CD4-positive, alpha-beta T cell (primary cell): ENCODE measurements around the gene FAM47C. TPM values are rescaled to one million over a fixed set of nuclear protein-coding genes. Genes with fewer than 3 reads are reported as not detected.
"Not testable (repeated sequence)": the region's sequence is repeated elsewhere in the genome, so short reads cannot be mapped to it uniquely, and the experiment has no call there.

Experiments used
- ATAC-seq: fragments of 200-7000 bp; cut with Tn5 transposase; one replicate; pipeline ENCODE4 v1.10.0; 2022; ENCODE audit warnings: mild to moderate bottlenecking; ENCODE audit not compliant: poor library complexity
- CTCF ChIA-PET: fragments of 350-600 bp; sonication (Branson Sonifier 250); formaldehyde crosslinking; loops from one replicate; lab custom pipeline; 2021; ENCODE audit warnings: antibody characterized with exemption, inconsistent platforms; lab: Charles Lee
- POLR2A ChIA-PET: fragments of 350-600 bp; sonication (Branson Sonifier 250); formaldehyde crosslinking; loops from one replicate; lab custom pipeline; 2021; ENCODE audit warnings: antibody characterized with exemption, inconsistent platforms; lab: Charles Lee
- DNase-seq, 14 experiments: peaks; one replicate each; pipeline ENCODE4 v3.0.0-alpha.2; 2013 to 2020; ENCODE audit warnings: mixed read lengths in 2 of 14
- H3K27ac ChIP-seq, 2 donors: one replicate each; pipeline versions ENCODE4 v1.5.1 to v1.7.0; 2013; ENCODE audit warnings: low read length in 2 of 2, low read depth in 1 of 2, mild to moderate bottlenecking in 1 of 2
- H3K27me3 ChIP-seq, 2 experiments: 1 replicate in 1 of 2; 2 replicates in 1 of 2; pipeline versions ENCODE4 v1.6.1 to v1.7.0; 2013; ENCODE audit warnings: low read length in 2 of 2, control low read depth in 1 of 2, mild to moderate bottlenecking in 1 of 2, moderate library complexity in 1 of 2; ENCODE audit not compliant: insufficient read depth in 2 of 2, control insufficient read depth in 1 of 2
- H3K36me3 ChIP-seq: one replicate; pipeline ENCODE4 v1.6.1; 2013; ENCODE audit warnings: low read length, control low read depth; ENCODE audit not compliant: insufficient read depth
- H3K4me1 ChIP-seq: one replicate; pipeline ENCODE4 v1.6.1; 2013; ENCODE audit warnings: low read length, control low read depth; ENCODE audit not compliant: insufficient read depth
- H3K4me3 ChIP-seq: one replicate; pipeline ENCODE4 v1.5.1; 2013; ENCODE audit warnings: mild to moderate bottlenecking, low read length, moderate library complexity
- H3K9me3 ChIP-seq, 2 experiments: 1 replicate in 1 of 2; 2 replicates in 1 of 2; pipeline versions ENCODE4 v1.6.1 to v1.7.0; 2013; ENCODE audit warnings: low read length in 2 of 2, mild to moderate bottlenecking in 2 of 2, control low read depth in 1 of 2, moderate library complexity in 1 of 2; ENCODE audit not compliant: control insufficient read depth in 1 of 2, insufficient read depth in 1 of 2
- H3K27ac Mint-ChIP-seq: one replicate; pipeline ENCODE4 v1.8.0; 2020; ENCODE audit warnings: mixed read lengths
- H3K27me3 Mint-ChIP-seq: one replicate; pipeline ENCODE4 v1.8.0; 2021; ENCODE audit warnings: mixed read lengths
- H3K36me3 Mint-ChIP-seq: one replicate; pipeline ENCODE4 v1.8.0; 2021; ENCODE audit warnings: low read depth, mixed read lengths
- H3K4me1 Mint-ChIP-seq: one replicate; pipeline ENCODE4 v1.8.0; 2021; ENCODE audit warnings: low read depth, mixed read lengths
- H3K4me3 Mint-ChIP-seq: one replicate; pipeline ENCODE4 v1.8.0; 2020; ENCODE audit warnings: mild to moderate bottlenecking, mixed read lengths
- H3K9me3 Mint-ChIP-seq: one replicate; pipeline ENCODE4 v1.8.0; 2020; ENCODE audit warnings: mixed read lengths
- CTCF ChIP-seq: fragments of 200-600 bp; IDR thresholded peaks from one replicate; pipeline ENCODE4 v1.8.0; 2022; ENCODE audit warnings: antibody characterized with exemption, mild to moderate bottlenecking
- intact Hi-C, 2 experiments: fragments of 100-400 bp; cut with DNase I in 1 of 2; cut with micrococcal nuclease in 1 of 2; formaldehyde crosslinking; loops; one replicate each; pipeline versions ENCODE4 v1.15.1 to v1.9.0; 2023 to 2025; cut with DNase I, micrococcal nuclease
- polyA plus RNA-seq, 2 donors: library from polyadenylated mRNA; unstranded; fragments of 120-200 nt; gene quantifications; one replicate each; pipeline ENCODE4 v1.2.1, GENCODE V29; 2013
- total RNA-seq, 174 experiments: library from RNA in 2 of 174; stranded (reverse) in 2 of 174; gene quantifications; one replicate each; pipeline ENCODE4 v1.2.3 and lab custom pipeline; 2021 to 2026

The FAM47C gene
- not detected for total RNA-seq
- not detected for polyA plus RNA-seq (2013, experiment 1 of 2)
- polyA plus RNA-seq (2013, experiment 2 of 2) = not detected
- total RNA-seq (lab: John Stamatoyannopoulos, UW) = 0 to 0.09 (median 0) reads per million in 172 experiments

DNA sequence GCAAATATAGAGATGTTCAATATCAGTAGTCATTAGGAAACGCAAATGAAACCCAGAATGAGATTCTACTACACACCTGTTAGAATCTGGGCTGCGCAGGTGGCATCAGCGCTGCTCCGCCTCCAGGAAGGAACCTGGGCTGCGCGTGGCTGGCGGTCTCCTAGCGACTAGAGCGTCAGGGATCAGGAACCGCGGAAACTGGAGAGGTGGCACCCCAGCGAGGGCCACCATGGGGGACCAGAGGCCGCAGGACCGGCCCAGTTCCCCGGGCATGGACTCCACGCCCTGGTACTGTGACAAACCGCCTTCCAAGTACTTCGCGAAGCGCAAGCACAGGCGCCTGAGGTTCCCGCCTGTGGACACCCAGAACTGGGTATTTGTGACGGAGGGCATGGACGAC is at the start of gene FAM47C:
TSS of gene FAM47C (plus strand) at position 185 of the 400 bp plus-strand sequence. CDS start at position 230, 45 bp downstream.
- H3K27ac ChIP-seq, H3K27ac Mint-ChIP-seq, intact Hi-C loops, DNase-seq, H3K36me3 ChIP-seq, H3K4me1 Mint-ChIP-seq, H3K9me3 Mint-ChIP-seq, H3K36me3 Mint-ChIP-seq, H3K4me3 Mint-ChIP-seq, POLR2A ChIA-PET, CTCF ChIA-PET, ATAC-seq, H3K4me1 ChIP-seq, H3K4me3 ChIP-seq, H3K27me3 ChIP-seq, H3K27me3 Mint-ChIP-seq: not testable (repeated sequence)
- peaks cover 0 to 25% of the 10 kb centered on the region in 2 experiments for H3K9me3 ChIP-seq

DNA sequence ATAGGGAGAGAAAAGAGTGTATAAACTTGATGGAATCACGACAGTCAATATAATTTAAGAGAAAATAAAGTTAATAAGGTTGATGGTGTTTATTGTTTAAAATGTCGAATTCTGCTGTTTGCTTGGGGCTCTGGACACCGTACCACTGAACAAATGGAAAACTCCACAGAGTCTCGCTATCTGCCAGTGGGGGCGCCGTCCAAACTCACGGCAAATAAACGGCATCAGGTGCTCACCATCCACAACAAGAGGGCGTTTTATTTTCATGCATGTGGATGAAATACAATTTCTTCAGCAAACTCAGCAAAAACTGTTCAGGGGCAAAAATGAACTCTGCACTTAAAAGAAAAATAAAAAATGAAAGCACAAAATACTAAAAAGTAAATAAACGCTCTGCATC is 46.6 kb upstream of the FAM47C start:
- H3K4me3 Mint-ChIP-seq = no peak overlapping the region
- CTCF ChIA-PET = no interaction called here
- Histone ChIP-seq H3K27ac (no peak overlapping the region), H3K27me3 (peaks cover 0 to 2% of the 10 kb centered on the region in 2 experiments), H3K9me3 (peaks cover 0 to 10% of the 10 kb centered on the region in 2 experiments), H3K4me1 (no peaks in the 10 kb centered on the region), H3K4me3 (no peak overlapping the region), H3K36me3 (no peaks in the 10 kb centered on the region)
- DNase-seq (no peak), ATAC-seq (no peak)
- peaks cover 21% of the 10 kb centered on the region for H3K27me3 Mint-ChIP-seq
- no peak overlapping the region for H3K27ac Mint-ChIP-seq
- TF ChIP-seq CTCF = no peak
- POLR2A ChIA-PET = no interaction called here
- intact Hi-C loops = no loop called here
- no peaks in the 10 kb centered on the region for H3K4me1 Mint-ChIP-seq
- no peaks in the 10 kb centered on the region for H3K9me3 Mint-ChIP-seq
- H3K36me3 Mint-ChIP-seq = no peaks in the 10 kb centered on the region

DNA sequence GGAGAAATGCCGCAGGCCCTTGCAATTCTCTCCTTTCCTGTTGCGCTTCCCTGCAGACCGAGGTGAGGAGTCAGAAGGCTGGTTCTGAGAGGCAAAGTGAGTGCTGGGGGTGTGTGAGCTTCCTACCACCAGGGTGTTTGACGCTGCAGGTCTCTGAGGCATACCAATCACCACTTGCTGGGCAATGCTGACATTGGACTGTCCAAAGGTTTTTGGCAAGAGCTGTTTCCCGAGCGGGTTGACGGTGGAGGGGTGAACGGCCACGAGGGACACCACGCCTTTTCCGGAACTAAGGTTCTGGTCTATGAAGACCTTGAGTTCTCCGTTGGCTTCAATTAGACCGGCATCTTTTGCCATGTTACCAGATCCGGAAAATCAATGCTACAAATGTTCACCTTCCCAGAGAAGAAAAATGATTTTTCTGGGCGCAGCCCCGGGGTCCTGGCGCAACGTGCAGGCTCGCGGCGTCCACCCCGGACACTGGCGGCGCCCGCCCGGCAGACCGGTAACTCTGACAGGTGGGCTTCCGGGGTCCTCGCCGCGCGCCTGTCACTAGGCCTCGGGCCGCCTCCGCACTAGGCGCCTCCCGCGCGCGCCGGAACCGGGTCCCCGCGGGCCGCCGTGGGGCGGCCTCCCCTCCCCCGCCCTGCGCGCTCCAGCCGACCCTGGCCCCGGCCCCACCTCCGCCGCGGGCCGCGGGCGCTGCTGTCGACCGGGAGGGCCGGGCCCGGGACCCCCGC is 44.9 kb upstream of the FAM47C start:
- Histone ChIP-seq H3K36me3 (no peaks in the 10 kb centered on the region), H3K4me3 (no peak overlapping the region), H3K9me3 (peaks cover 0 to 5% of the 10 kb centered on the region in 2 experiments), H3K27ac (no peak overlapping the region), H3K27me3 (peaks cover 0 to 2% of the 10 kb centered on the region in 2 experiments), H3K4me1 (no peaks in the 10 kb centered on the region)
- no peak for TF ChIP-seq CTCF
- intact Hi-C loops = no loop called here
- peaks cover 15% of the 10 kb centered on the region for H3K27me3 Mint-ChIP-seq
- H3K9me3 Mint-ChIP-seq = no peaks in the 10 kb centered on the region
- CTCF ChIA-PET = no interaction called here
- H3K4me3 Mint-ChIP-seq = no peak overlapping the region
- ATAC-seq (no peak), DNase-seq (no peak)
- H3K36me3 Mint-ChIP-seq = no peaks in the 10 kb centered on the region
- no peaks in the 10 kb centered on the region for H3K4me1 Mint-ChIP-seq
- POLR2A ChIA-PET = no interaction called here
- no peak overlapping the region for H3K27ac Mint-ChIP-seq
